LNCaP clone FGC (cell line): Measurements from ENCODE around the gene USP49.
"Not testable (repeated sequence)": the region's sequence is repeated elsewhere in the genome, so short reads cannot be mapped to it uniquely, and the experiment has no call there.

Experiments used
- DNase-seq: peaks from one replicate; pipeline ENCODE4 v3.0.0-alpha.2; 2011; ENCODE audit warnings: low read depth
- H3K4me3 ChIP-seq: 2 replicates; pipeline ENCODE4 v1.5.1; 2011; ENCODE audit warnings: mild to moderate bottlenecking, low read depth, low read length, control low read depth
- CTCF ChIP-seq: IDR thresholded peaks from 2 replicates; pipeline ENCODE4 v1.5.1; 2012; ENCODE audit warnings: mild to moderate bottlenecking; ENCODE audit not compliant: control insufficient read depth, insufficient read depth; ENCODE audit errors: extremely low read depth

The USP49 gene

GRCh38 chr6:41895300-41896233 lies at the start of gene USP49:
Gene USP49, minus strand, starts transcription at chr6:41895375. Its CDS starts 88,392 bp downstream, at chr6:41806983.
- peak; percentile 28 for DNase-seq
- peak within 1 kb of the TSS; percentile 84 for H3K4me3 ChIP-seq
- TF ChIP-seq CTCF: no peak

DNA sequence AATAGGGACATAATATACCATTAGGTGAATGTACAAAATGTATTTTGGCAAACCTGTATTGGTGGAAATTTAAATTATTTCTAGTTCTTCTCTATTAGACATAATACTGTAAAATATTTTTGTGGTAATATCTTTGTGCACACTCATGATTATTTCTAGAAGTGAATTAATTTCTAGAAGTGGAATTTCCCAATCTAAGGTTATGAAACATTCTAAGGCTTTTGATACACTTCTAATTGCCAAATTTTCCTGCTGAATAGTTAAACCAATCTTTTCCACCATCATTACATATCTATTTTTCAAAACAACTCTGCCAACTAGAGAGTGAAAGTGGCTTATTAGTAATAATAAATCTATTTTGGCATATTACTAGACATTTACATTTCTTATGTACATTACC lies 48.3 kb upstream of the USP49 start:
- TF ChIP-seq CTCF: no peak
- no peak for DNase-seq
- H3K4me3 ChIP-seq: no peak overlapping the region

DNA sequence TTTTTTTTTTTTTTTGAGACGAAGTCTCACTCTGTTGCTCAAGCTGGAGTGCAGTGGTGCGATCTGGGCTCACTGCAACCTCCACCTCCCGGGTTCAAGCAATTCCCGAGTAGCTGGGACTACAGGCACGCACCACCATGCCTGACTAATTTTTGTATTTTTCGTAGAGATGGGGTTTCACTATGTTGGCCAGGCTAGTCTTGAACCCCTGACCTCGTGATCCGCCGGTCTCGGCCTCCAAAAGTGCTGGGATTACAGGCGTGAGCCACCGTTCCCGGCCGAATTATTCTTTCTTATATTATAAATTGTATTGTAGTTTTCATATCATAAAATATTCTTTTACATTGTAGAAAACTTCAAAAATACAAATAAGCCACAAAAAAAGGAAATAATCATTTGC lies 47.7 kb upstream of the USP49 start:
- not testable (repeated sequence) for DNase-seq

GRCh38 chr6:41942067-41942851 lies 47.1 kb upstream of the USP49 start:
- peak overlapping the region; percentile 92 for H3K4me3 ChIP-seq
- no peak for TF ChIP-seq CTCF
- no peak for DNase-seq

More for the DNA sequence above, 47.7 kb upstream of the USP49 start:
- not testable (repeated sequence) for H3K4me3 ChIP-seq

- peak; percentile 52 for DNase-seq
- no peak for TF ChIP-seq CTCF
- peak within 1 kb of the TSS; percentile 92 for H3K4me3 ChIP-seq
Measured at GRCh38 chr6:41941280-41942066, 46.3 kb upstream of the USP49 start, which contains the start of gene CCND3. Gene CCND3, minus strand, starts transcription at chr6:41941808. Its CDS starts 159 bp downstream, at chr6:41941649.

DNA sequence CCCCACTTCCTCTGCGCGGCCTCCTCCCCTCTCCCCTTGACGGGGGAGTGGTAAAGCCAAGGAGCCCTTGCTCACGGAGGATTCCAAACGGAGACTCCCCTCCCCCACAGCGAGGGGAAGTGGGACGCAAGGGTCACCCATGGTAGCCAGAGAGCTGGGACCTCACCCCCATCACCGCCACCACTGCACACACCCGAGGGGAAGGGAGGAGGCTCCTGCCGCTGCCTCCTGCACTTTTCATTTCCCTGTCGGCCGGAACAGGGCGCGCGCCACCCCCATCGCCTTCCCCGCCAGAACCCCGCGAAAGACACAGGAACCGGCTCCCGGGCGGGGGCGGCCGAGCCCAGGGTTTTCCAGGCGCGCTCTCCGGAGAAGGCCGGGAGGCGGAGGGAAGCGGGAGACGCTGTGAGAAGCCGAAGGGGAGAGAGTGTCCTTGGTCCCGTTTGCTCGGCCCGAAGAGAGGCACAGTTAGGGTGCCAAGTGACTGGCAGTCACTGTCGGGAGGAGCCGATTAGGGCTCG lies 45.6 kb upstream of the USP49 start:
- no peak for TF ChIP-seq CTCF
- DNase-seq: no peak
- H3K4me3 ChIP-seq: peak overlapping the region; percentile 92
